Upper lobe of left lung (tissue), 6 donors: ENCODE results near the gene L3MBTL2. TPM values are rescaled to one million over a fixed set of nuclear protein-coding genes. Genes with fewer than 3 reads are reported as not detected.
"Not testable (repeated sequence)": the region's sequence is repeated elsewhere in the genome, so short reads cannot be mapped to it uniquely, and the experiment has no call there.

Experiments used
- ATAC-seq, 2 donors: fragments of 200-7000 bp; cut with Tn5 transposase; one replicate each; pipeline ENCODE4 v1.9.1; 2022; ENCODE audit warnings: mild to moderate bottlenecking in 2 of 2, moderate library complexity in 2 of 2; ENCODE audit not compliant: low FRiP score in 2 of 2
- DNase-seq, 2 donors: peaks; one replicate each; pipeline ENCODE4 v3.0.0-alpha.2; 2019 to 2020
- H3K27ac ChIP-seq, 4 donors: fragments of 200-600 bp; sonication (generic); one replicate each; pipeline ENCODE4 v1.5.1; 2016 to 2019
- H3K27me3 ChIP-seq, 4 donors: fragments of 200-600 bp; sonication (generic); one replicate each; pipeline ENCODE4 v1.5.1; 2017 to 2019
- H3K36me3 ChIP-seq, 4 donors: fragments of 200-600 bp; sonication (generic); one replicate each; pipeline ENCODE4 v1.5.1; 2016 to 2019
- H3K4me1 ChIP-seq, 4 donors: fragments of 200-600 bp; sonication (generic); one replicate each; pipeline ENCODE4 v1.5.1; 2018 to 2019
- H3K4me3 ChIP-seq, 4 donors: fragments of 200-600 bp; sonication (generic); one replicate each; pipeline ENCODE4 v1.5.1; 2017 to 2019; ENCODE audit warnings: mild to moderate bottlenecking in 2 of 4, moderate library complexity in 1 of 4
- H3K9me3 ChIP-seq, 4 donors: fragments of 200-600 bp; sonication (generic); one replicate each; pipeline ENCODE4 v1.5.1; 2018 to 2019
- EP300 ChIP-seq, 4 donors: sonication (generic); formaldehyde crosslinking; IDR thresholded peaks; one replicate each; pipeline ENCODE4 v1.5.1; 2017; ENCODE audit warnings: antibody characterized with exemption in 4 of 4, control low read depth in 2 of 4
- POLR2A ChIP-seq, 4 donors: fragments of 450-650 bp; IDR thresholded peaks; one replicate each; pipeline ENCODE4 v1.5.1; 2016 to 2017; ENCODE audit warnings: antibody characterized with exemption in 4 of 4, mild to moderate bottlenecking in 2 of 4
- POLR2AphosphoS5 ChIP-seq, 2 donors: sonication (generic); formaldehyde crosslinking; IDR thresholded peaks; one replicate each; pipeline ENCODE4 v1.5.1; 2017; ENCODE audit warnings: antibody characterized with exemption in 2 of 2
- WGBS, 2 donors: methylation state at CpG; one replicate each; pipeline ENCODE4 v1.1.5; 2017 to 2018; 5-methylcytosine and 5-hydroxymethylcytosine counted together
- total RNA-seq, 6 donors: library from RNA; depleted of rRNA in 4 of 6; stranded (reverse); fragments of >200 nt in 4 of 6; gene quantifications; one replicate each; pipeline versions ENCODE4 v1.1.0 to v1.2.1, GENCODE V29; 2016 to 2021
- TF ChIP-seq, protein P1 (sequence below), 6 experiments: fragments of 450-650 bp in 4 of 6; fragments of 200-600 bp in 2 of 6; sonication (generic) in 2 of 6; IDR thresholded peaks; one replicate each; pipeline ENCODE4 v1.5.1; 2016 to 2019; ENCODE audit warnings: antibody characterized with exemption in 6 of 6
- donor health status: DM: no; HTN: no; CAD: no; lungs with moderate emphysema.
- donor health status: DM: no; HTN: yes; CAD: no; lungs with severe emphysema.

Gene L3MBTL2
- total RNA-seq, 6 donors from 2014 or later, result 15.4 to 38.8 (median 24.7) TPM

DNA sequence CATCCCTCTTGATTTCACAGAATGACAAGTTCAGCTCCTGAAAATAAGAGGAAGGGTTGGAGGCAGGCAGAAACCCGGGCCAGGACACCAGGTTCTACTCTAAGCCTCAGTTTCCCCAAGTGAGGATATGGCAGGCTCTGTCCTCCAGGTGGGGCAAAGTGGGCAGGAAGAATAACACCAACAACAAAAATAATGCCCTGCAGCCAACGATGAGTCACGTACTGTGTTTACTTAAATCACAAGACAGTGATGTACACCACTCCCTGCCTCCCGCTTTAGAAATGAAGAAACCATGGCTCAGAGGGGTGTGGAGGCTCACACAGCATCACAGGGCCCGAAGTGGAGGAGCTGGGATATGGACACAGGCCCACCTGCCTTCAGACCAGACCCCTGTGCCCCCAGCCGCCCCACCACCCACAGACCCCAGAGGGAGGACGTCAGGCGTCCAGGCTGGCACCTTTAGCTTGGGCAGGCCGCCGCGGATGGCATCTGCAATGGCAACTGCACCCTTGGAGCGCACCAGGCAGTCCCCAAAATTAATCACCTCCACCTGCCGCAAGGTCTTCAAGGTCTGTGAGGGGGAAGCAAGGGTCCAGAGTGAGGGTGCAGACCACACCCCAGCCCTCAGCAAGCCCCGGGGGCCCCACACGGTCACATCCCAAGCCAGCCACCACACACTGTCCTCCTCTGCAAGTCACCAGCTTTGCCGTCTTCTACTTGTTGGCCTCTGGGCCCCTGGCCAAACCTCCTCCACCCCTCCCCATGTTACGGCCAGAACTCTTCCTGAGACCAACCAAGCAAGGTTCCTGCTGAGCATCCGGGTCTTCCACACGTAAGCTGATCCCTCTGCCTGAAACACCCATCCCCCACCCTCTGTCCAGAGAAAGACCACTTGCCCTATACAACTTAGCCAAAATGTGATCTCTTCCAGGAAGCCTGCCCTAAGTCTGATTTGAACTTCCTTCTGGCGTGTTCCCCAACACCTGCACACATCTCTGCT lies 51.4 kb downstream of the L3MBTL2 start:
- Histone ChIP-seq H3K4me3 (no peak overlapping the region), H3K27me3 (no peaks in the 10 kb centered on the region), H3K36me3 (peaks cover 26 to 98% (median 81%) of the 10 kb centered on the region in 4 donors), H3K4me1 (no peaks in the 10 kb centered on the region), H3K27ac (no peak overlapping the region), H3K9me3 (no peaks in the 10 kb centered on the region)
- 77% methylated on average over 12 to 15 of the region's 20 CpGs for WGBS, 2 donors
- DNase-seq (peak in 1 of 2 donors; percentile 71), ATAC-seq (peak in 1 of 2 donors; percentile 29)
- TF ChIP-seq POLR2A (IDR thresholded peaks at IDR 0.05), result no peak
- TF ChIP-seq, protein P1, sequence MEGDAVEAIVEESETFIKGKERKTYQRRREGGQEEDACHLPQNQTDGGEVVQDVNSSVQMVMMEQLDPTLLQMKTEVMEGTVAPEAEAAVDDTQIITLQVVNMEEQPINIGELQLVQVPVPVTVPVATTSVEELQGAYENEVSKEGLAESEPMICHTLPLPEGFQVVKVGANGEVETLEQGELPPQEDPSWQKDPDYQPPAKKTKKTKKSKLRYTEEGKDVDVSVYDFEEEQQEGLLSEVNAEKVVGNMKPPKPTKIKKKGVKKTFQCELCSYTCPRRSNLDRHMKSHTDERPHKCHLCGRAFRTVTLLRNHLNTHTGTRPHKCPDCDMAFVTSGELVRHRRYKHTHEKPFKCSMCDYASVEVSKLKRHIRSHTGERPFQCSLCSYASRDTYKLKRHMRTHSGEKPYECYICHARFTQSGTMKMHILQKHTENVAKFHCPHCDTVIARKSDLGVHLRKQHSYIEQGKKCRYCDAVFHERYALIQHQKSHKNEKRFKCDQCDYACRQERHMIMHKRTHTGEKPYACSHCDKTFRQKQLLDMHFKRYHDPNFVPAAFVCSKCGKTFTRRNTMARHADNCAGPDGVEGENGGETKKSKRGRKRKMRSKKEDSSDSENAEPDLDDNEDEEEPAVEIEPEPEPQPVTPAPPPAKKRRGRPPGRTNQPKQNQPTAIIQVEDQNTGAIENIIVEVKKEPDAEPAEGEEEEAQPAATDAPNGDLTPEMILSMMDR (IDR thresholded peaks at IDR 0.05), result peak in 1 of 6 experiments; percentile 10
- TF ChIP-seq EP300 (IDR thresholded peaks at IDR 0.05), result no peak
- no peak for TF ChIP-seq POLR2AphosphoS5 (IDR thresholded peaks at IDR 0.05)

DNA sequence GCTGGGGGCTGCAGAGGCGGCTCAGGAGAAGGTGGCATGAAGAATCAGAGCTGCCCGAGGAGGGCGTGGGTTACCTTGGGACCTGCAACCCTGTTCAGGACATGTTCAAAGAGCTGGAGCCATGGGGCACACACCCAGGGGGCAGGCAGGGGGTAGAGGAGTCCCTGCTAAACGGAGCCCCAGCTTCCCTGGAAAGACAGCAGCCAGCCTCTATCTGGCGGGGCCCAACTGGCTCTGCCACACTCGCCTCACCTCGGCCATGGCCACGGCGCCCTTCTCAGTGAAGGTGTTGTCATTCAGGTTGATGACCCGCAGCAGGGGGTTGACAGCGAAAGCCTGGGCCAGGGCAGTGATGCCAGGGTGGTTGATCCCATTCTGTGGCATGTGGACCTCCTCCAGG lies 52.6 kb downstream of the L3MBTL2 start:
- Histone ChIP-seq H3K27me3 (no peaks in the 10 kb centered on the region), H3K36me3 (peaks cover 25 to 98% (median 80%) of the 10 kb centered on the region in 4 donors), H3K4me1 (no peaks in the 10 kb centered on the region), H3K27ac (no peak overlapping the region), H3K9me3 (no peaks in the 10 kb centered on the region), H3K4me3 (no peak overlapping the region)
- no peak for DNase-seq
- TF ChIP-seq POLR2AphosphoS5 (IDR thresholded peaks at IDR 0.05) (no peak), POLR2A (IDR thresholded peaks at IDR 0.05) (no peak), EP300 (IDR thresholded peaks at IDR 0.05) (no peak)
- TF ChIP-seq, protein P1 (IDR thresholded peaks at IDR 0.05), result no peak
- 97% methylated on average over 6 to 11 of the region's 11 CpGs for WGBS, 2 donors
- ATAC-seq, result no peak

DNA sequence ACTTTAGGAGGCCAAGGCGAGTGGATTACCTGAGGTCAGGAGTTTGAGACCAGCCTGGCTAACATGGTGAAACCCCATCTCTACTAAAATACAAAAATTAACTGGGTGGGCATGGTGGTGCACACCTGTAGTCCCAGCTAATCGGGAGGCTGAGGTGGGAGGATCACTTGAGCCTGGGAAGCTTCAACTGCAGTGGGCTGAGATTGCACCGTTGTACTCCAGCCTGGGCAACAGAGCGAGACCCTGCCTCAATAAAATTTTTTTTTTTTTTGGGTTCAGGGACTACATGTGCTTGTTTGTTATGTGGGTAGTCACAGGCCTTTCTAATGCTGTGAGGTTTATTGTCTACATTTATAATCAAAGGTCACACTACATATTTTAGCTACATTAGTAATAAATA lies 54.6 kb downstream of the L3MBTL2 start:
- not testable (repeated sequence) for ATAC-seq, H3K27me3 ChIP-seq, H3K27ac ChIP-seq, H3K9me3 ChIP-seq, H3K4me3 ChIP-seq, H3K4me1 ChIP-seq, DNase-seq
- peaks cover 18 to 100% (median 81%) of the 10 kb centered on the region in 4 donors for H3K36me3 ChIP-seq
- WGBS, 2 donors, result 90 to 95% methylated on average over 4 of the region's 4 CpGs

DNA sequence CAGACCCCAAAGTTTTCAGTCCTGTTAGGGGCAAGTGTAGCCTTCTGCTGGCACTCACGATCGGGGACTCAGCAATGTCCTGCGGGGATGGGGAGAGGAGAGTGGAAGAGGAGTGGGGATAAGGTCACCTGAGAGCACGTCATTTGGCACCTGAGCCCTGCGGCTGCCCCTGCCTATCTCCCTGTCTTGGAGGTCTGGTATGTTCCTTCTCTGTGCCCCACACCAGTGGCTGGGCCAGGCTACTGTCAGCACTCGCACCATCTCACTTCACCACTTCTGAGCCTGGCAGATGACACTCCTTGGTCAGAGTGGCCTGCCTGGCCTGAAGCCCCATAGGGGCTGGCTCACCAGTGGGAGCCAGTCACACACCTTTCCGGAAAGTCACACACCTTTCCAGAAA lies 55.8 kb downstream of the L3MBTL2 start:
- no peak overlapping the region for H3K4me3 ChIP-seq
- no peaks in the 10 kb centered on the region for H3K27me3 ChIP-seq
- no peaks in the 10 kb centered on the region for H3K4me1 ChIP-seq
- DNase-seq (no peak), ATAC-seq (no peak)
- H3K9me3 ChIP-seq, result no peaks in the 10 kb centered on the region
- no peak overlapping the region for H3K27ac ChIP-seq
- TF ChIP-seq, protein P1 (IDR thresholded peaks at IDR 0.05), result no peak
- TF ChIP-seq POLR2AphosphoS5 (IDR thresholded peaks at IDR 0.05), result no peak
- no peak for TF ChIP-seq POLR2A (IDR thresholded peaks at IDR 0.05)
- TF ChIP-seq EP300 (IDR thresholded peaks at IDR 0.05), result no peak
- peaks cover 18 to 99% (median 81%) of the 10 kb centered on the region in 4 donors for H3K36me3 ChIP-seq
- WGBS, 2 donors, result 97 to 99% methylated on average over 7 of the region's 7 CpGs

DNA sequence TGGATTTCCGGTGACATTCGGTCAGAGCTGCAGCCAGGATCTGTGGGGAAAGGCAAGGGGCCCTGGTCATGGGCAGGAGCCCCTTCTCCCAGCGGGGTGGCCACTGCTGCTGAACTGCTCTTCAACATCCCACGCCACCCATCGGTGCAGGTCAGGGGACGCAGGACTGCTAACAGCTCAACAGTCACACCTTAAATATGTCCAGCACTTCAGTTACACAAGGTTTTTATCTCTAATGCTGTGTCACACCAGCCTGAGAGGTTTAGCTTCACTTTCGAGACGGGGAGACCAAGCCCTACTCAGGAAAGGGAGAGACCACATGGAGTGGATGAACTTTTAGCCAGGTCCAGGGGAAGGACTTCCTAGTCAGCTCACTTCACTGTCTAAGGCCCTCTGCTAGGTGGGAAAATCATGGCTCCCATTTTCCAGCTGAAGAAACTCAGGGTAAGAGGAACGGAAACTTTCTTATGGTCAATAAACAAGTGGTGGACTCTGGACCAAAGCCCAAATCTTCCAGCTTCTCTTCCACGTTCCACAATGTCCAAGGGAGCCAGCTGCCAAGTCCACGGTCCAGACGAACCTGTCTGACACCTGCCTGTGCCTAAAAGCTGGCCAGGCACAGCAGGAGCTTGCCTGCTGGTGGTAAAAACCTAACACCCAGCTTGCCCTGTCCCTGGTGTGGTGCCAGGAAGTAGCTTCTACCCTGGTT lies 56.6 kb downstream of the L3MBTL2 start:
- H3K27ac ChIP-seq, result no peak overlapping the region

More for the DNA sequence above, 56.6 kb downstream of the L3MBTL2 start:
- Histone ChIP-seq H3K4me3 (no peak overlapping the region), H3K4me1 (no peaks in the 10 kb centered on the region), H3K27me3 (no peaks in the 10 kb centered on the region), H3K36me3 (peaks cover 18 to 96% (median 77%) of the 10 kb centered on the region in 4 donors), H3K9me3 (no peaks in the 10 kb centered on the region)
- 83 to 90% methylated on average over 11 to 12 of the region's 12 CpGs for WGBS, 2 donors
- no peak for ATAC-seq
- TF ChIP-seq, protein P1 (IDR thresholded peaks at IDR 0.05), result no peak
- TF ChIP-seq EP300 (IDR thresholded peaks at IDR 0.05) (no peak), POLR2AphosphoS5 (IDR thresholded peaks at IDR 0.05) (no peak), POLR2A (IDR thresholded peaks at IDR 0.05) (no peak)
- no peak for DNase-seq
